ENCODE measurements around the gene BHLHE23.

The BHLHE23 gene

GRCh38 chr20:63022501-63022900 lies 15.7 kb upstream of the BHLHE23 start:
- Histone ChIP-seq H3K27ac (ENCODE audit: low read depth, low read length) (no peak overlapping the region), H3K36me3 (ENCODE audit: insufficient read depth, low read length) (no peaks in the 10 kb centered on the region), H3K4me3 (ENCODE audit: low read depth in 1 of 2, low read length in 2 of 2) (no peak overlapping the region), H3K9ac (ENCODE audit: low read length) (no peak overlapping the region), H3K9me3 (ENCODE audit: low read length) (peaks cover 5% of the 10 kb centered on the region), H3K4me1 (ENCODE audit: insufficient read depth, low read length) (no peaks in the 10 kb centered on the region), H3K27me3 (ENCODE audit: control insufficient read depth in 1 of 2, insufficient read depth in 2 of 2, low read length in 2 of 2) (peaks cover 4 to 73% of the 10 kb centered on the region in 2 donors)

- Histone ChIP-seq H3K4me1 (ENCODE audit: insufficient read depth, low read length) (no peaks in the 10 kb centered on the region), H3K4me3 (ENCODE audit: low read depth in 1 of 2, low read length in 2 of 2) (no peak overlapping the region), H3K27ac (ENCODE audit: low read depth, low read length) (no peak overlapping the region), H3K36me3 (ENCODE audit: insufficient read depth, low read length) (no peaks in the 10 kb centered on the region), H3K9ac (ENCODE audit: low read length) (no peak overlapping the region), H3K9me3 (ENCODE audit: low read length) (peaks cover 5% of the 10 kb centered on the region), H3K27me3 (ENCODE audit: control insufficient read depth in 1 of 2, insufficient read depth in 2 of 2, low read length in 2 of 2) (peaks cover 4 to 75% of the 10 kb centered on the region in 2 donors)
Observed at GRCh38 chr20:63021356-63022321, 14.9 kb upstream of the BHLHE23 start.

GRCh38 chr20:63020681-63021080 lies 13.9 kb upstream of the BHLHE23 start:
- Histone ChIP-seq H3K9ac (ENCODE audit: low read length) (no peak overlapping the region), H3K9me3 (ENCODE audit: low read length) (peaks cover 5% of the 10 kb centered on the region), H3K4me3 (ENCODE audit: low read depth in 1 of 2, low read length in 2 of 2) (no peak overlapping the region), H3K36me3 (ENCODE audit: insufficient read depth, low read length) (no peaks in the 10 kb centered on the region), H3K27ac (ENCODE audit: low read depth, low read length) (no peak overlapping the region), H3K27me3 (ENCODE audit: control insufficient read depth in 1 of 2, insufficient read depth in 2 of 2, low read length in 2 of 2) (peaks cover 8 to 73% of the 10 kb centered on the region in 2 donors), H3K4me1 (ENCODE audit: insufficient read depth, low read length) (no peaks in the 10 kb centered on the region)

- H3K9me3 ChIP-seq (ENCODE audit: low read length), result peaks cover 5% of the 10 kb centered on the region
- H3K27ac ChIP-seq (ENCODE audit: low read depth, low read length), result no peak overlapping the region
- H3K4me1 ChIP-seq (ENCODE audit: insufficient read depth, low read length), result no peaks in the 10 kb centered on the region
- peaks cover 16 to 60% of the 10 kb centered on the region in 2 donors for H3K27me3 ChIP-seq (ENCODE audit: control insufficient read depth in 1 of 2, insufficient read depth in 2 of 2, low read length in 2 of 2)
- H3K36me3 ChIP-seq (ENCODE audit: insufficient read depth, low read length), result no peaks in the 10 kb centered on the region
- no peak overlapping the region for H3K4me3 ChIP-seq (ENCODE audit: low read depth in 1 of 2, low read length in 2 of 2)
- no peak overlapping the region for H3K9ac ChIP-seq (ENCODE audit: low read length)
Observed at GRCh38 chr20:63017826-63018411, 11.2 kb upstream of the BHLHE23 start.

GRCh38 chr20:63017076-63017825 lies 10.5 kb upstream of the BHLHE23 start:
- H3K4me3 ChIP-seq (ENCODE audit: low read depth in 1 of 2, low read length in 2 of 2), result no peak overlapping the region
- H3K27ac ChIP-seq (ENCODE audit: low read depth, low read length), result no peak overlapping the region
- H3K9me3 ChIP-seq (ENCODE audit: low read length), result peaks cover 10% of the 10 kb centered on the region
- H3K36me3 ChIP-seq (ENCODE audit: insufficient read depth, low read length), result no peaks in the 10 kb centered on the region
- H3K27me3 ChIP-seq (ENCODE audit: control insufficient read depth in 1 of 2, insufficient read depth in 2 of 2, low read length in 2 of 2), result peaks cover 16 to 58% of the 10 kb centered on the region in 2 donors
- no peaks in the 10 kb centered on the region for H3K4me1 ChIP-seq (ENCODE audit: insufficient read depth, low read length)
- no peak overlapping the region for H3K9ac ChIP-seq (ENCODE audit: low read length)

DNA sequence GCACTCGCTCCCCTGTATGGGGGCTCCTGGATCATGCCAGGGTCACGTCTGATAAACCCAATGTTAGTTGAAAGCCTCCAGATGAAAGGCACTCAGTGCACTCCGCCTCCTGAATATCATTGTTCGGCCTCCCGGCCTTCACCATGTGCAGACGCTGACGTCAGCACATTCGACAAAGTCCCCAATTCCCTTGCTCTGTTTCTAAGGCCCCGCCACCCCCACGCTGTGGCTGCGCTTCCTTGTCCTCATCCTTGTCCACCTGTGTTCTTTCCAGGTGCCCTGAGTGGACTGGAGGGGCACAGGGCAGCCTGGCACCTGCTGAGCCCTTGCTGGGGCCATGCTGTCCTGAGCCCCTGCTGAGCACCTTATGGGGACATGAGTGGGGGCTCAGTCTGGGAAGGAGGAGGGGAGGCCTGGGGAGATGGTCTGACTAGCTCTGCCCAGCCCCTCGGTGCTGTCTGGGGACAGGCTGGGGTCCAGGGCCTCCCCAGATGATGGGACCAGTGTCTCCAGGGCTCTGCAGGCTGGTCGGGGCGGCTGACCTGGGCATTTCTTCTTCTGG lies 9.8 kb upstream of the BHLHE23 start:
- Histone ChIP-seq H3K36me3 (ENCODE audit: insufficient read depth, low read length) (no peaks in the 10 kb centered on the region), H3K4me1 (ENCODE audit: insufficient read depth, low read length) (no peaks in the 10 kb centered on the region), H3K9me3 (ENCODE audit: low read length) (peaks cover 10% of the 10 kb centered on the region), H3K27me3 (ENCODE audit: control insufficient read depth in 1 of 2, insufficient read depth in 2 of 2, low read length in 2 of 2) (peaks cover 14 to 56% of the 10 kb centered on the region in 2 donors), H3K4me3 (ENCODE audit: low read depth in 1 of 2, low read length in 2 of 2) (no peak overlapping the region), H3K9ac (ENCODE audit: low read length) (no peak overlapping the region), H3K27ac (ENCODE audit: low read depth, low read length) (no peak overlapping the region)

DNA sequence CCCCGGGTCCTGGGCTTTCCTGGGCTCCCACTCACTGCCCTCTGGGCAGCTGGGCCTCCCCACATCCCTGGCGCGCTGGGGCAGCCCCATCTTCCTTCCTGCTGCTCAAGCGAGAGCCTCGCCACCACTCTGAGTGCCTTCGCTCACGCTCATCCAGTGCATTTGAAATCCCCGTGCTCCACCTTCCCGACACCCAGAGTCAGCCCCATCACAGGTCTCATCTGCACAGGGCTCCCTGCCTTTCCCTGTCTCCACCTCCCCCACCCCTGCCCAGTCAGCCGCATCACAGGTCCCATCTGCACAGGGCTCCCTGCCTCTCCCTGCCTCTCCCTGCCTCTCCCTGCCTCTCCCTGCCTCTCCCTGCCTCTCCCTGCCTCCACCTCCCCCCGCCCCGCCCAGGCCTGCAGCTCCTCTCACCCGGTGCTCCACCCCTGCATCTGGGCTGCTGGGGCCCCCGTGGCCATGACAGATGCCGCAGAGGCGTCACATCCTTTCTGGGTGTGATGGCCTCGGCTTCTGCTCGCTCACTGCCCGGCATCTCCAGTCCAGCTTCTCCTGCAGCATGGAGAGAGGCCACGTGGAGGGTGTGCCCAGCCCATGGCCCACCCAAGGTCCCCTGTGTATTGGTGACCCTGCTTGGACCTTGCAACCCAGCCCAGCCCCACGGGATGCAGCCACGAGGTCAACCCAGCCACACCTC lies 9.0 kb upstream of the BHLHE23 start:
- no peak overlapping the region for H3K9ac ChIP-seq (ENCODE audit: low read length)
- H3K9me3 ChIP-seq (ENCODE audit: low read length), result peaks cover 9% of the 10 kb centered on the region
- peaks cover 20 to 55% of the 10 kb centered on the region in 2 donors for H3K27me3 ChIP-seq (ENCODE audit: control insufficient read depth in 1 of 2, insufficient read depth in 2 of 2, low read length in 2 of 2)
- no peaks in the 10 kb centered on the region for H3K4me1 ChIP-seq (ENCODE audit: insufficient read depth, low read length)
- H3K36me3 ChIP-seq (ENCODE audit: insufficient read depth, low read length), result no peaks in the 10 kb centered on the region
- H3K4me3 ChIP-seq (ENCODE audit: low read depth in 1 of 2, low read length in 2 of 2), result no peak overlapping the region
- H3K27ac ChIP-seq (ENCODE audit: low read depth, low read length), result no peak overlapping the region

DNA sequence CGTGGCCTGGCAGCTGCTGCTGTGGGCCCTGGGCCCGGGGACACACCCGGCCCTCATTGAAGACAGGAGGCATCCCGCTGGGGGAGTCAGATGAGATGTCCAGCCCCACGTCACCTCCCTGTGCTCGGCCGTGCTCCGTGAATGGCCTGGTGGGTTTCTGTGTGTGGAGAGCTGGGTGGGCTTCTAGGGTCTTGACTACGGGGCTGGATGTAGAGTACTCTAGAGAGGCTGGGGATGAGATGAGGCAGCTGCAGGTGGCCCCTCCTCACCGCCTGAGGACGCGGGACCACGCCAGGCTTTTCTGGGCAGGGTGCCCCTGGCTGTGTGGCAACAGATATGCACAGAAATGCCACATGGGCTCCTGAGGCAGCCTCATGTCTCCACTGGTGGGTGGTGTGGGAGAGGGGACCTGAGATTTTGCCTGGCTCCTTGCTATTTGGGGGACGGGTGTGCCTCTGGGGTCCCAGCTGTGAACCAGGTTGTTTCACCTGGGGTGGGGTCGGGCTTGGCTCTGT lies 8.4 kb upstream of the BHLHE23 start:
- H3K4me1 ChIP-seq (ENCODE audit: insufficient read depth, low read length), result no peaks in the 10 kb centered on the region
- peaks cover 5% of the 10 kb centered on the region for H3K9me3 ChIP-seq (ENCODE audit: low read length)
- no peaks in the 10 kb centered on the region for H3K36me3 ChIP-seq (ENCODE audit: insufficient read depth, low read length)
- no peak overlapping the region for H3K27ac ChIP-seq (ENCODE audit: low read depth, low read length)
- no peak overlapping the region for H3K9ac ChIP-seq (ENCODE audit: low read length)
- H3K27me3 ChIP-seq (ENCODE audit: control insufficient read depth in 1 of 2, insufficient read depth in 2 of 2, low read length in 2 of 2), result peaks cover 24 to 58% of the 10 kb centered on the region in 2 donors
- H3K4me3 ChIP-seq (ENCODE audit: low read depth in 1 of 2, low read length in 2 of 2), result no peak overlapping the region

DNA sequence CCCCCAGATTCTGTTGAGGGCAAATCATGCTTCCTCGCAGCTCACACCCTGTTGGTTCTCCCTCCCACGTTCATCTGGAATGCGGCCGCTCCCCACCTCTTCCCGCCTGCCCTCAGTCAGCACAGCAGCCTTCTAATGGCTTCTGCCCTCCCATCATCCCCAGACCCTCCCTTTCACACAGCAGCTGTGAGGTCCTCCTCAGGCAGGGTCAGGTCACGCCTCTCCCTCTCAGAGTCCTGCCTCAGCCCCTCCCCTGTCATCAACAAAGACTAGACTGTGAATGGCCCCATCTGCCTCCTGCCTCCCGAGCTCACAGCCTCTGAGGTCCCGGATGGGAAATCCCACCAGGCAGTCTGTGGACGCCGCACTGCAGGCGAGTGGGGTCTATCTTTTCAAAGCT lies 7.9 kb upstream of the BHLHE23 start:
- no peaks in the 10 kb centered on the region for H3K36me3 ChIP-seq (ENCODE audit: insufficient read depth, low read length)
- no peak overlapping the region for H3K27ac ChIP-seq (ENCODE audit: low read depth, low read length)
- no peak overlapping the region for H3K9ac ChIP-seq (ENCODE audit: low read length)
- peaks cover 28 to 63% of the 10 kb centered on the region in 2 donors for H3K27me3 ChIP-seq (ENCODE audit: control insufficient read depth in 1 of 2, insufficient read depth in 2 of 2, low read length in 2 of 2)
- H3K9me3 ChIP-seq (ENCODE audit: low read length), result peaks cover 5% of the 10 kb centered on the region
- H3K4me1 ChIP-seq (ENCODE audit: insufficient read depth, low read length), result no peaks in the 10 kb centered on the region
- no peak overlapping the region for H3K4me3 ChIP-seq (ENCODE audit: low read depth in 1 of 2, low read length in 2 of 2)

DNA sequence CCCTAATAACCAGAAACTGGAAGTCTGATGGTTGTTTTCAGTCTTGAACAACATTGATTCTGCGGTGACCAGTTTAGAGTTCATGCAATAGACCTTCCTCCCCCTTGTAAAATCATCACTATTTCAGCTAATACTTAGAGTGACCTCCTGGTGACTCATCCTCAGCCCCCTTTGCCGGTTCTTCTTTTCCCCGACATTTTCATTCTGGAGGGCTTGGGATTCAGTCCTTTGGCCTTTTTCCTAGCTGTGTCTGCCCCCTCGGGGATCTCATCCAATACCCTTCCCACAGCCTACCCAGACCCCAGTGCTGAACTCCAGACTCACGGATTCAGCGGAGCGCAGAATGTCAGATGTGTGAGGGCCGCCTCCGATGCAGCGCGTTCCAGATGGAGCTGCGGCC lies 7.5 kb upstream of the BHLHE23 start:
- Histone ChIP-seq H3K9ac (ENCODE audit: low read length) (no peak overlapping the region), H3K27ac (ENCODE audit: low read depth, low read length) (no peak overlapping the region), H3K27me3 (ENCODE audit: control insufficient read depth in 1 of 2, insufficient read depth in 2 of 2, low read length in 2 of 2) (peaks cover 33 to 67% of the 10 kb centered on the region in 2 donors), H3K9me3 (ENCODE audit: low read length) (peaks cover 5% of the 10 kb centered on the region), H3K36me3 (ENCODE audit: insufficient read depth, low read length) (no peaks in the 10 kb centered on the region), H3K4me1 (ENCODE audit: insufficient read depth, low read length) (peaks cover under 1% of the 10 kb centered on the region), H3K4me3 (ENCODE audit: low read depth in 1 of 2, low read length in 2 of 2) (no peak overlapping the region)
